OCI-M1 (cell line): ENCODE data around the gene ZNF662.
"Not testable (repeated sequence)": the region's sequence is repeated elsewhere in the genome, so short reads cannot be mapped to it uniquely, and the experiment has no call there.

Experiments used
- DNase-seq: peaks from one replicate; lab custom pipeline; 2025; lab: John Stamatoyannopoulos, UW

Gene ZNF662

DNA sequence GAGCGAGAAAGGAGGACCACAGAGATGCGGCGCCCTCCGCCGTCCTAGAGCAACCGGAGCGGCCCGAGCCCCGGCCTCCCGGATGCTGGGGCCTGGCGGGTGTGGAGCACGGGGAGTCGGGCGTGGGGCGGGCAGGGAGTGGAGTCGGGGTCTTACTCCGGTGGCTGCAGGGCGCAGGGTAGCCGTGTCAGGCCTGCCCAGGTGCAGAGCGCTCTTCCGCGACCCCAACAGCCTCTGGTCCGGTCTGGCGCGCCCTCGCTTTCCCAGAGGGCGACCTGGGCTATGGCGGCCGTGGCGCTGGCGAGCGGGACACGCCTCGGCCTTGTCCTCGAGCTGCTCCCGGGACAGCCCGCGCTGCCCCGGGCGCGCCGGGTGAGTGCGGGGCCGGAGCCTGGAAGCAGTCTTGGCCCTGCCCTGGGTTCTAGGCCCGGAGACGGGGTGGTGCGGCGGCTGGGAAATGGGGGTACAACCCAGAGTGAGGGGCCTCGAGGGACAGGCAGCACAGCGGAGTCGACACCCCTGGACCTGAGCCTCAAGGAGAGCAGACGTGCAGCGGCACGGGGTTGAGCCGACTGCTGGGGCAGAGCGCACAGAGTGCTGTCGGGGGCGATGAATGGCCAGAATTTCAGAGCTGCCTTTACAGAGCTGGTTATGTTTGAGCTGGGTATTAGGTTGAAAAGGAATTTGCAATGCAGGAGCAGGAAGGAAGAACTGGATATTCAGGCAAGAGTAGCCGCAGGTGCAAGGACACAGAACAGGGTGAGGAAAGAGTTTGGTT lies at the start of gene ZNF662:
TSS of gene ZNF662 (plus strand) at position 73 of the 778 bp plus-strand sequence. CDS start 1,973 bp downstream, outside the sequence.
- no peak for DNase-seq

DNA sequence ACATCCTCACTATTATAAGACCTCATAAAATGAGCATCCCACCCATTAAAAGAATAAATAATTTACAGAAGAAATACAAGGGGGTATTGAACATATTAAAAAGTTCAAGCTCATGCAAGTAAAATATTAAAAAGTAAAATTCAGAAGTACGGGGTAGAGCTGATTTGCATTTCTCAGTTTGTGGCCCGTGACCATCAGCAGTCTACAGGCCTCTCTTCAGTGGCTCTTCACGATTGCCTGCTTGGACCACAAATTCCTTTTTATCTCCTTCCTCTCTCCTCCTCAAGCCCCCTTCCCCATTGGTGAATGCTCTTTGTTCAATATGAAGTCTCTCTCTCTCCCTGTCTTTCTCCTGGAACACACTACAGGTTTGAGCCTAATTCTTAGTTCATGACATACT lies 49.4 kb upstream of the ZNF662 start:
- no peak for DNase-seq

DNA sequence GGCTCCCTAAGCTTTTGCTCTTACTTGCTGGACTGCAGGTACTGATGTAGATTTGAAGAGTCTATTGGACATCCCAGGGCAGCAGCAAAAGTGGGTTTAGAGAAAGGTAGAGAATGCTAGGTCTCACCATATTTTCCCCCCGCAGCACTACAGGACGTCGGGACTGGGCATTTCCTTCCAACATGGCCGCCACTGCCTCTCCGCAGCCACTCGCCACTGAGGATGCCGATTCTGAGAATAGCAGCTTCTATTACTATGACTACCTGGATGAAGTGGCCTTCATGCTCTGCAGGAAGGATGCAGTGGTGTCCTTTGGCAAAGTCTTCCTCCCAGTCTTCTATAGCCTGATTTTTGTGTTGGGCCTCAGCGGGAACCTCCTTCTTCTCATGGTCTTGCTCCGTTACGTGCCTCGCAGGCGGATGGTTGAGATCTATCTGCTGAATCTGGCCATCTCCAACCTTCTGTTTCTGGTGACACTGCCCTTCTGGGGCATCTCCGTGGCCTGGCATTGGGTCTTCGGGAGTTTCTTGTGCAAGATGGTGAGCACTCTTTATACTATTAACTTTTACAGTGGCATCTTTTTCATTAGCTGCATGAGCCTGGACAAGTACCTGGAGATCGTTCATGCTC lies 41.5 kb upstream of the ZNF662 start:
- no peak for DNase-seq

DNA sequence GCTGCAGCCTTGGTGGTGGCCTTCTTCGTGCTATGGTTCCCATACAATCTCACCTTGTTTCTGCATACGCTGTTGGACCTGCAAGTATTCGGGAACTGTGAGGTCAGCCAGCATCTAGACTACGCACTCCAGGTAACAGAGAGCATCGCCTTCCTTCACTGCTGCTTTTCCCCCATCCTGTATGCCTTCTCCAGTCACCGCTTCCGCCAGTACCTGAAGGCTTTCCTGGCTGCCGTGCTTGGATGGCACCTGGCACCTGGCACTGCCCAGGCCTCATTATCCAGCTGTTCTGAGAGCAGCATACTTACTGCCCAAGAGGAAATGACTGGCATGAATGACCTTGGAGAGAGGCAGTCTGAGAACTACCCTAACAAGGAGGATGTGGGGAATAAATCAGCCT lies 40.7 kb upstream of the ZNF662 start:
- DNase-seq = no peak

- DNase-seq = no peak
These were observed 38.8 kb upstream of the ZNF662 start for GRCh38 chr3:42867138-42867537.

GRCh38 chr3:42868841-42869240 lies 37.1 kb upstream of the ZNF662 start:
- DNase-seq = no peak

- peak; percentile 64 for DNase-seq
These were observed 34.2 kb upstream of the ZNF662 start for GRCh38 chr3:42871592-42872196.

- DNase-seq = no peak
These were observed 33.2 kb upstream of the ZNF662 start for GRCh38 chr3:42872718-42873117.

DNA sequence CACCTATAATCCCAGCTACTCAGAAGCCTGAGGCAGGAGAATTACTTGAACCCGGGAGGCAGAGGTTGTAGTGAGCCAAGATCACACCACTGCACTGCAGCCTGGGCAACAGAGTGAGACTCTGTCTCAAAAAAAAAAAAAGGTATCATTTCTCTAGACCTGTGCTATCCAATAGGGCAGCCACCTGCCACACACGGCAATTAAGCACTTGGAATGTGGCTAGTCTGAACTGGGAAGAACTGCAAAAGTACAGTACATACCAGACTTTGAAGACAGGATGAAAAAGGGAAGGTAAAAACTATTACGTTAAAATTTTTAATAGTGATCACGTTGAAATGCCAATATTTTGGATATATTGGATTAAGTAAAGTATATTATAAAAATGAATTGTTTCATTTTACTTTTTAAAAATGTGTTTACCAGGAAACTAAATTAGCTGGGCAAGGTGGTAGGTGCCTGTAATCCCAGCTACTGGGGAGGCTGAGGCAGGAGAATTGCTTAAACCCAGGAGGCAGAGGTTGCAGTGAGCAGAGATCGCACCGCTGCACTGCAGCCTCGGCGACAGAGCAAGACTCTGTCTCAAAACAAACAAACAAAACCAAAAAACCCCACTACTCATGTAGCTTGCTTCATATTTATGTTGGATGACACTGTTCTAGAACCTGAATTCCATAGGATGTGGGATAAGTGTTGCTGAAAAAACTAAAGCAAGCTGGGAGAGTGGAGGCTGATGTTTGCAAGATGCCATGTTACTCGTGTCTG lies 32.5 kb upstream of the ZNF662 start:
- no peak for DNase-seq

DNA sequence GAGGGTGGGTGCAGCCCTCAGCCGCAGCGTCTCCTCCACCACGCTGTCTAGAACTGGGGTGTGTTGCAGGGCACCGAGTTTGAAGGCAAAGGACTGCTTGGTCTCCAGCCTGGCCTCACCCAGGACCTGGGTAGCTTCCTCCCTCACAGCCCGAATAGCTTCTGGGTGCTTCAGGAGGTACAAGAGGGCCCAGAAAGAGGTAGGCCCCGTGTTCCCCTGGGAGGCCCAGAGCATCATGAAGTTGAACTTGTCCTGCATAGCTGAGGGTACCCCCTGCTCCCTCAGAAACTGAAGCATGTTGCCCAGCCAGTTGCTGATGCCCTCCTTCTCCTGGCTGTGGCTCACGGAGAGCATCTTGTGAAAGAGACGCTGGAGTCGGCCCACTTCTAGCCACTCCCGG lies 31.2 kb upstream of the ZNF662 start:
- no peak for DNase-seq

GRCh38 chr3:42875325-42876151 lies 30.4 kb upstream of the ZNF662 start, which contains the start of gene CYP8B1:
TSS of gene CYP8B1 (minus strand) at chr3:42875879. CDS start at chr3:42875816, 63 bp downstream.
- no peak for DNase-seq

GRCh38 chr3:42876401-42876800 lies 29.5 kb upstream of the ZNF662 start:
- no peak for DNase-seq

- DNase-seq = no peak
These were observed 28.8 kb upstream of the ZNF662 start for GRCh38 chr3:42876940-42877720.

DNA sequence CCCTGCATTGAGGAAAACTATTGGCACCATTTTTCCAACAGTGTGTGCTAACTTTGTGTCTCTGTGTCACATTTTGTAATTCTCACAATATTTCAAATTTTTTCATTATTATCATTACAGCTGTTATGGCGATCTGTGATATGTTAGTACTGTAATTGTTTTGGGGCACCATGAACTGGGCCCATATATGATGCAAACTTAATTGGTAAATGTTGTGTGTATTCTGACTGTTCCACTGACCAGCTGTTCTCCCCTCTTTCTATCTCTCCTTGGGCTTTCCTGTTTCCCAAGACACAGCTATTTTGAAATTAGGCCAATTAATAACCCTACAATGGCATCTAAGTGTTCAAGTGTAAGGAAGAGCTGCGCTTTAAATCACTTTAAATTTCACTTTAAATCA lies 28.1 kb upstream of the ZNF662 start:
- DNase-seq = no peak

GRCh38 chr3:42880183-42880582 lies 25.8 kb upstream of the ZNF662 start:
- no peak for DNase-seq

- peak; percentile 82 for DNase-seq
These were observed 25.1 kb upstream of the ZNF662 start for GRCh38 chr3:42880601-42881451.

- DNase-seq = not testable (repeated sequence)
These were observed 22.6 kb upstream of the ZNF662 start for GRCh38 chr3:42883251-42883930.

DNA sequence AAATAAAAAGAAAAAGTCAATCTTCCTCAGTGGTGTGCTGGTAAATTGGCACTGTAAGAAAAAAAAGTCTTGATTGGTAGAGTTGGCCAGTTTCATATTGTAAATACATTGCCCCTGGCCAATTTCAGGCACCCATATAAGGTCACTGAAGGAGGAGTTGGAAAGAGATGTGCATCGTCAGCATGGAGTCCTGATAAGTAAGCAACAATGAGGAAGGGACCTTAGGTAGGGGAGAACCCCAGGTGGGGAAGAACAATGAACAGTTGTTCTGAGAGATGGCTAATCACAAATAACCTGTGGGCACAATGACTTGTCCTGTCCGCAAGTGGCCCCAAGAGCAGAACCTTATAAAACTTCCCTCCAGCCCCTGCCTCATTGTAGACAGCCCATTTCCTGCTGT lies 21.6 kb upstream of the ZNF662 start:
- DNase-seq = no peak

GRCh38 chr3:42886294-42886822 lies 19.6 kb upstream of the ZNF662 start:
- no peak for DNase-seq
